Suprapubic skin (tissue), 3 donors: ENCODE data around the gene ZNF365.

Source experiments
- CTCF ChIP-seq, 2 donors: fragments of 200-600 bp in 1 of 2; fragments of 450-650 bp in 1 of 2; sonication (generic) in 1 of 2; IDR thresholded peaks; one replicate each; pipeline ENCODE4 v1.5.1; 2016 to 2019; ENCODE audit warnings: antibody characterized with exemption in 2 of 2, mild to moderate bottlenecking in 1 of 2, moderate library complexity in 1 of 2
- EP300 ChIP-seq: sonication (generic); formaldehyde crosslinking; IDR thresholded peaks from one replicate; pipeline ENCODE4 v1.6.1; 2017; ENCODE audit warnings: antibody characterized with exemption
- POLR2A ChIP-seq, 2 donors: fragments of 450-650 bp; IDR thresholded peaks; one replicate each; pipeline ENCODE4 v1.6.1; 2017; ENCODE audit warnings: antibody characterized with exemption in 2 of 2, mild to moderate bottlenecking in 2 of 2, moderate library complexity in 2 of 2

GRCh38 chr10:62327885-62328284, 46.3 kb upstream of the ZNF365 start:
- TF ChIP-seq POLR2A (IDR thresholded peaks at IDR 0.05) = no peak
- no peak for TF ChIP-seq CTCF (IDR thresholded peaks at IDR 0.05)
- no peak for TF ChIP-seq EP300
